K562 (cell line): ENCODE results near the gene CNNM2. TPM values are rescaled to one million over a fixed set of nuclear protein-coding genes. Genes with fewer than 3 reads are reported as not detected.

Experiments
- ATAC-seq: fragments of 200-7000 bp; cut with Tn5 transposase; 3 replicates; pipeline ENCODE4 v1.9.1; 2020; ENCODE audit warnings: moderate library complexity
- BruUV-seq: library from RNA; stranded (reverse); fragments of 400-500 nt; replicated peaks from 2 replicates; lab custom pipeline; 2021; lab: Mats Ljungman, UMichigan
- CTCF ChIA-PET: fragments of 300-600 bp; formaldehyde crosslinking; extraction: SDS; loops from one replicate; lab custom pipeline; 2021; ENCODE audit warnings: low intra/inter-chr PET ratio; lab: Yijun Ruan, JAX
- POLR2A ChIA-PET: fragments of 300-600, 350-650 bp; sonication (Branson Sonifier 250); formaldehyde crosslinking; extraction: SDS; loops from one replicate; lab custom pipeline; 2021; ENCODE audit warnings: antibody characterized with exemption, inconsistent platforms; lab: Yijun Ruan, JAX
- DNase-seq, 4 experiments: peaks; one replicate each; pipeline versions ENCODE4 v3.0.0 to v3.0.0-alpha.2; 2011 to 2018; ENCODE audit warnings: low spot score in 3 of 4, mixed read lengths in 3 of 4; ENCODE audit errors: extremely low read depth in 1 of 4
- FAIRE-seq: peaks from 2 replicates; lab custom pipeline; 2011; peaks lifted over from hg19 to GRCh38; lab: Jason Lieb, UNC
- H2AFZ ChIP-seq: 2 replicates; pipeline ENCODE4 v1.6.0; 2011; ENCODE audit warnings: low read depth, low read length, control low read depth, inconsistent platforms
- H3K27ac ChIP-seq: fragments of 200-600 bp; 3 replicates; pipeline ENCODE4 v1.8.0; 2011; ENCODE audit warnings: low read depth, mild to moderate bottlenecking, control low read depth, inconsistent platforms, low read length, moderate library complexity, mixed read lengths; ENCODE audit errors: extremely low read depth
- H3K27me3 ChIP-seq, 2 experiments: fragments of 300-600 bp in 1 of 2; 2 replicates in 1 of 2; 3 replicates in 1 of 2; pipeline versions ENCODE4 v1.6.0 to v1.8.0; 2011; ENCODE audit warnings: inconsistent platforms in 2 of 2, low read length in 2 of 2, mild to moderate bottlenecking in 1 of 2, mixed read lengths in 1 of 2, moderate library complexity in 1 of 2; ENCODE audit not compliant: control insufficient read depth in 2 of 2, insufficient read depth in 2 of 2
- H3K36me3 ChIP-seq: fragments of 300-600 bp; 3 replicates; pipeline ENCODE4 v1.8.0; 2011; ENCODE audit warnings: mild to moderate bottlenecking, low read length, inconsistent platforms; ENCODE audit not compliant: control insufficient read depth, insufficient read depth
- H3K4me1 ChIP-seq, 2 experiments: fragments of 200-600 bp in 1 of 2; replicated peaks in 1 of 2; 2 replicates in 1 of 2; 3 replicates in 1 of 2; pipeline versions ENCODE4 v1.5.1 to v1.8.0; 2011; ENCODE audit warnings: inconsistent platforms in 2 of 2, low read length in 2 of 2, mild to moderate bottlenecking in 1 of 2, mixed read lengths in 1 of 2, moderate library complexity in 1 of 2; ENCODE audit not compliant: control insufficient read depth in 2 of 2, insufficient read depth in 2 of 2
- H3K4me2 ChIP-seq: 2 replicates; pipeline ENCODE4 v1.6.1; 2011; ENCODE audit warnings: low read length, control low read depth, inconsistent platforms, mixed read lengths; ENCODE audit not compliant: insufficient read depth
- H3K4me3 ChIP-seq: fragments of 200-600 bp; sonication (generic), shearing (Covaris generic); 2 replicates; pipeline ENCODE4 v1.5.1; 2016; ENCODE audit warnings: control low read depth, inconsistent platforms
- H3K79me2 ChIP-seq: fragments of 200-600 bp; 3 replicates; pipeline ENCODE4 v1.8.0; 2011; ENCODE audit warnings: low read length, inconsistent platforms; ENCODE audit not compliant: control insufficient read depth, insufficient read depth
- H3K9ac ChIP-seq, 2 experiments: 2 replicates each; pipeline versions ENCODE4 v1.6.0 to v1.6.1; 2011; ENCODE audit warnings: low read depth in 2 of 2, low read length in 2 of 2, control low read depth in 1 of 2, inconsistent platforms in 1 of 2, mild to moderate bottlenecking in 1 of 2, mixed read lengths in 1 of 2; ENCODE audit not compliant: insufficient read depth in 1 of 2
- H3K9me1 ChIP-seq: one replicate; pipeline ENCODE4 v1.6.0; 2011; ENCODE audit warnings: inconsistent platforms, mild to moderate bottlenecking, low read length, moderate library complexity; ENCODE audit not compliant: control insufficient read depth, insufficient read depth
- H3K9me3 ChIP-seq: replicated peaks from 2 replicates; pipeline ENCODE4 v1.5.1; 2011; ENCODE audit warnings: low read depth, low read length, inconsistent platforms; ENCODE audit not compliant: control insufficient read depth, insufficient read depth
- H4K20me1 ChIP-seq: replicated peaks from 2 replicates; pipeline ENCODE4 v1.6.1; 2011; ENCODE audit warnings: low read length, inconsistent platforms, mixed read lengths; ENCODE audit not compliant: control insufficient read depth, insufficient read depth
- BRF1 ChIP-seq: IDR thresholded peaks from 3 replicates; pipeline ENCODE4 v1.6.1; 2011; ENCODE audit warnings: borderline replicate concordance, mild to moderate bottlenecking; ENCODE audit not compliant: insufficient read length; ENCODE audit errors: extremely low read depth
- CBX1 ChIP-seq: sonication (generic); IDR thresholded peaks from 2 replicates; pipeline ENCODE4 v1.6.1; 2016; ENCODE audit warnings: antibody characterized with exemption, low read depth, mild to moderate bottlenecking
- E2F5 ChIP-seq: sonication (generic); formaldehyde crosslinking; IDR thresholded peaks from 2 replicates; pipeline ENCODE4 v1.8.0; 2022; ENCODE audit warnings: mild to moderate bottlenecking, missing genetic modification reagents
- NUFIP1 ChIP-seq: fragments of 450-650 bp; IDR thresholded peaks from 2 replicates; pipeline ENCODE4 v1.6.1; 2018; ENCODE audit not compliant: partially characterized antibody
- RB1 ChIP-seq: fragments of 450-650 bp; IDR thresholded peaks from 2 replicates; pipeline ENCODE4 v1.6.1; 2017; ENCODE audit warnings: low read depth, mild to moderate bottlenecking
- SREBF1 ChIP-seq: fragments of 150-350 bp; IDR thresholded peaks from 2 replicates; pipeline ENCODE4 v1.6.1; 2014; ENCODE audit warnings: antibody characterized with exemption, low read depth, low read length, borderline replicate concordance
- SRSF7 ChIP-seq: fragments of 200-400 bp; formaldehyde crosslinking; optimal IDR thresholded peaks from 2 replicates; pipeline ENCODE3; 2017; ENCODE audit warnings: mild to moderate bottlenecking, low read depth, low read length
- TCF7 ChIP-seq: sonication (generic); IDR thresholded peaks from 2 replicates; pipeline ENCODE4 v1.6.1; 2016; ENCODE audit warnings: antibody characterized with exemption, borderline replicate concordance
- ZNF695 ChIP-seq: fragments of 450-650 bp; formaldehyde crosslinking; IDR thresholded peaks from 2 replicates; pipeline ENCODE4 v1.4.0; 2020; ENCODE audit warnings: mild to moderate bottlenecking, moderate library complexity
- WGBS: fragments of 100-300 bp; shearing (Covaris generic); methylation state at CpG from one replicate; pipeline ENCODE4 v1.1.6; 2016; ENCODE audit warnings: low coverage, mixed read lengths; ENCODE audit not compliant: insufficient coverage; ENCODE audit errors: missing lambda C conversion rate; 5-methylcytosine and 5-hydroxymethylcytosine counted together
- in situ Hi-C: fragments of 300-500 bp; cut with MboI; formaldehyde crosslinking; loops from 4 replicates; pipeline ENCODE4 v1.15.0; 2018; ENCODE audit warnings: inconsistent platforms, mixed read lengths
- intact Hi-C: fragments of 100-400 bp; cut with micrococcal nuclease; formaldehyde crosslinking; loops from 2 replicates; pipeline ENCODE4 v1.14.2; 2022
- polyA plus RNA-seq, 8 experiments: library from polyadenylated mRNA; depleted of rRNA in 4 of 8; stranded (reverse) in 5 of 8; unstranded in 3 of 8; fragments of >200 nt; fragmentation: Nextera tagmentation in 2 of 8; fragmentation: Illumina TruSeq in 1 of 8; extraction: Ambion mirVana in 2 of 8; extraction: Trizol in 1 of 8; gene quantifications; 2 replicates each; pipeline versions ENCODE4 v1.2.1 to v1.2.3, GENCODE V29; 2011 to 2014; ENCODE audit warnings: inconsistent platforms in 1 of 8, missing spikeins in 1 of 8
- total RNA-seq, 7 experiments: library from RNA; depleted of rRNA in 6 of 7; stranded (reverse); fragments of >200 nt in 6 of 7; fragmentation: Illumina TruSeq in 2 of 7; extraction: Trizol in 2 of 7; gene quantifications; 2 replicates each; pipeline versions ENCODE4 v1.2.1 to v1.2.3, GENCODE V29; 2011 to 2021; ENCODE audit warnings: low replicate concordance in 1 of 7
- TF ChIP-seq, protein P1 (sequence below): fragments of 250-450 bp; sonication (Bioruptor Pico); IDR thresholded peaks from 2 replicates; pipeline ENCODE4 v1.4.0; 2020; ENCODE audit warnings: mild to moderate bottlenecking, moderate library complexity
- TF ChIP-seq, protein P2 (sequence below): fragments of 250-450 bp; sonication (Bioruptor Pico); IDR thresholded peaks from 2 replicates; pipeline ENCODE4 v1.5.0; 2021
- TF ChIP-seq, protein P3 (sequence below): fragments of 250-450 bp; sonication (Bioruptor Pico); IDR thresholded peaks from 2 replicates; pipeline ENCODE4 v1.4.0; 2020; ENCODE audit warnings: mild to moderate bottlenecking, moderate library complexity, borderline replicate concordance

Gene CNNM2
- total and polyA plus RNA-seq, 9 of the 15 experiments (the other 6 are each of a cell fraction or from before 2014, with no cell fraction given) = 0.21 to 5.0 (median 1.3) TPM

DNA sequence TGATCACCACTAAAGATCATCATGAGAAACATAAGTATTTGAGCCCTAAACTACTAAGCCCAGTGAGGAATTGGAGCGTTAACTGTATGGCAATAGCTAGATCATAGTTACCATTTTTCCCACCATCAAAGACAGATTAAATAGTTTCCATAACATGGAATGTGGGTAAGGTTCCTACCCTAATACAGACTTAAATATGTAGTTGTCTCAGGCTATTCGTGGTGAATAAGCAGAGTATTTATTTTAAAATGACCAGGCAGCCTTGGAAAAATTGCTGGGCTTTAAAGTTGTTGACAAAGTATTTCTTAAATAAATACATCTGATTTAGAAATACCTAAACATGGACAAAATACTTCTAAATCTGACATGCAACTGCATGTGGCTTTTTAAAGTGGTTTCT lies 168.2 kb downstream of the CNNM2 start:
- no peak for DNase-seq
- TF ChIP-seq, protein P1, sequence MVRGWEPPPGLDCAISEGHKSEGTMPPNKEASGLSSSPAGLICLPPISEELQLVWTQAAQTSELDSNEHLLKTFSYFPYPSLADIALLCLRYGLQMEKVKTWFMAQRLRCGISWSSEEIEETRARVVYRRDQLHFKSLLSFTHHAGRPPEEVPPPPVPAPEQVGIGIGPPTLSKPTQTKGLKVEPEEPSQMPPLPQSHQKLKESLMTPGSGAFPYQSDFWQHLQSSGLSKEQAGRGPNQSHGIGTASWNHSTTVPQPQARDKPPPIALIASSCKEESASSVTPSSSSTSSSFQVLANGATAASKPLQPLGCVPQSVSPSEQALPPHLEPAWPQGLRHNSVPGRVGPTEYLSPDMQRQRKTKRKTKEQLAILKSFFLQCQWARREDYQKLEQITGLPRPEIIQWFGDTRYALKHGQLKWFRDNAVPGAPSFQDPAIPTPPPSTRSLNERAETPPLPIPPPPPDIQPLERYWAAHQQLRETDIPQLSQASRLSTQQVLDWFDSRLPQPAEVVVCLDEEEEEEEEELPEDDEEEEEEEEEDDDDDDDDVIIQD (CRISPR knock-in tag) = no peak
- TF ChIP-seq CBX1 (no peak), NUFIP1 (no peak), SREBF1 (no peak), ZNF695 (CRISPR knock-in tag) (no peak), SRSF7 (no peak), TCF7 (no peak), RB1 (no peak), E2F5 (CRISPR knock-in tag) (no peak), BRF1 (no peak)
- TF ChIP-seq, protein P2, sequence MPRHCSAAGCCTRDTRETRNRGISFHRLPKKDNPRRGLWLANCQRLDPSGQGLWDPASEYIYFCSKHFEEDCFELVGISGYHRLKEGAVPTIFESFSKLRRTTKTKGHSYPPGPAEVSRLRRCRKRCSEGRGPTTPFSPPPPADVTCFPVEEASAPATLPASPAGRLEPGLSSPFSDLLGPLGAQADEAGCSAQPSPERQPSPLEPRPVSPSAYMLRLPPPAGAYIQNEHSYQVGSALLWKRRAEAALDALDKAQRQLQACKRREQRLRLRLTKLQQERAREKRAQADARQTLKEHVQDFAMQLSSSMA (CRISPR knock-in tag) = no peak
- TF ChIP-seq, protein P3, sequence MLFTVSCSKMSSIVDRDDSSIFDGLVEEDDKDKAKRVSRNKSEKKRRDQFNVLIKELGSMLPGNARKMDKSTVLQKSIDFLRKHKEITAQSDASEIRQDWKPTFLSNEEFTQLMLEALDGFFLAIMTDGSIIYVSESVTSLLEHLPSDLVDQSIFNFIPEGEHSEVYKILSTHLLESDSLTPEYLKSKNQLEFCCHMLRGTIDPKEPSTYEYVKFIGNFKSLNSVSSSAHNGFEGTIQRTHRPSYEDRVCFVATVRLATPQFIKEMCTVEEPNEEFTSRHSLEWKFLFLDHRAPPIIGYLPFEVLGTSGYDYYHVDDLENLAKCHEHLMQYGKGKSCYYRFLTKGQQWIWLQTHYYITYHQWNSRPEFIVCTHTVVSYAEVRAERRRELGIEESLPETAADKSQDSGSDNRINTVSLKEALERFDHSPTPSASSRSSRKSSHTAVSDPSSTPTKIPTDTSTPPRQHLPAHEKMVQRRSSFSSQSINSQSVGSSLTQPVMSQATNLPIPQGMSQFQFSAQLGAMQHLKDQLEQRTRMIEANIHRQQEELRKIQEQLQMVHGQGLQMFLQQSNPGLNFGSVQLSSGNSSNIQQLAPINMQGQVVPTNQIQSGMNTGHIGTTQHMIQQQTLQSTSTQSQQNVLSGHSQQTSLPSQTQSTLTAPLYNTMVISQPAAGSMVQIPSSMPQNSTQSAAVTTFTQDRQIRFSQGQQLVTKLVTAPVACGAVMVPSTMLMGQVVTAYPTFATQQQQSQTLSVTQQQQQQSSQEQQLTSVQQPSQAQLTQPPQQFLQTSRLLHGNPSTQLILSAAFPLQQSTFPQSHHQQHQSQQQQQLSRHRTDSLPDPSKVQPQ (CRISPR knock-in tag) = no peak
- CTCF ChIA-PET = no interaction called here
- no TSS peak for BruUV-seq
- H3K9ac ChIP-seq = no peak overlapping the region
- no peak overlapping the region for H3K27ac ChIP-seq
- WGBS = 65% methylated on average over 2 of the region's 2 CpGs
- H3K36me3 ChIP-seq = peaks cover 60% of the 10 kb centered on the region; the same call in 2 of the 3 replicates
- no peaks in the 10 kb centered on the region for H3K27me3 ChIP-seq
- POLR2A ChIA-PET = interaction anchor here (0.7 to 1.4 kb wide), 2 partner anchors 10 to 47 kb away, joined by 3 to 7 read pairs; no protein-coding TSS in a partner anchor
- H3K4me2 ChIP-seq = no peak overlapping the region
- no peak for ATAC-seq
- intact Hi-C loops (no loop called here), in situ Hi-C loops (loop anchor here (10.0 kb wide), 1 partner anchor 159 kb away; the partner anchor contains the start of gene RPEL1)
- no peak overlapping the region for H3K4me3 ChIP-seq
- no peaks in the 10 kb centered on the region for H4K20me1 ChIP-seq
- H3K4me1 ChIP-seq = no peaks in the 10 kb centered on the region; a peak in 1 of 5 replicates
- no peaks in the 10 kb centered on the region for H3K79me2 ChIP-seq
- H2AFZ ChIP-seq = no peak overlapping the region
- FAIRE-seq = no peak
- no peaks in the 10 kb centered on the region for H3K9me3 ChIP-seq
- no peaks in the 10 kb centered on the region for H3K9me1 ChIP-seq
